ENCODE measurements around the gene DSPP.

The DSPP gene

GRCh38 chr4:87624698-87625097 is 16.4 kb downstream of the DSPP start:
- no peak for DNase-seq (ENCODE audit: low read depth in 1 of 2, low spot score in 1 of 2)

GRCh38 chr4:87631668-87632067 is 23.3 kb downstream of the DSPP start:
- DNase-seq (ENCODE audit: low read depth in 1 of 2, low spot score in 1 of 2), result no peak

GRCh38 chr4:87632469-87632868 is 24.1 kb downstream of the DSPP start:
- no peak for DNase-seq (ENCODE audit: low read depth in 1 of 2, low spot score in 1 of 2)

GRCh38 chr4:87633243-87633642 is 24.9 kb downstream of the DSPP start:
- no peak for DNase-seq (ENCODE audit: low read depth in 1 of 2, low spot score in 1 of 2)

- DNase-seq (ENCODE audit: low read depth in 1 of 2, low spot score in 1 of 2), result no peak
Observed at GRCh38 chr4:87644286-87644685, 36.0 kb downstream of the DSPP start.

- no peak for DNase-seq (ENCODE audit: low read depth in 1 of 2, low spot score in 1 of 2)
Observed at GRCh38 chr4:87649980-87650379, 41.7 kb downstream of the DSPP start, which contains the start of gene DMP1. Gene DMP1 (plus strand): TSS chr4:87650280. CDS start chr4:87656493, 6,213 bp downstream.

- DNase-seq (ENCODE audit: low read depth in 1 of 2, low spot score in 1 of 2), result no peak
Observed at GRCh38 chr4:87650938-87651337, 42.6 kb downstream of the DSPP start.

GRCh38 chr4:87651941-87652340 is 43.6 kb downstream of the DSPP start:
- no peak for DNase-seq (ENCODE audit: low read depth in 1 of 2, low spot score in 1 of 2)

- DNase-seq (ENCODE audit: low read depth in 1 of 2, low spot score in 1 of 2), result no peak
Observed at GRCh38 chr4:87654487-87655044, 46.2 kb downstream of the DSPP start.

- no peak for DNase-seq (ENCODE audit: low read depth in 1 of 2, low spot score in 1 of 2)
Observed at GRCh38 chr4:87657525-87657924, 49.2 kb downstream of the DSPP start.

GRCh38 chr4:87659247-87659931 is 51.1 kb downstream of the DSPP start:
- DNase-seq (ENCODE audit: low read depth in 1 of 2, low spot score in 1 of 2), result no peak

GRCh38 chr4:87662871-87663270 is 54.5 kb downstream of the DSPP start:
- DNase-seq (ENCODE audit: low read depth in 1 of 2, low spot score in 1 of 2), result no peak
